ENCODE measurements around the gene RAB11A.

RAB11A gene

DNA sequence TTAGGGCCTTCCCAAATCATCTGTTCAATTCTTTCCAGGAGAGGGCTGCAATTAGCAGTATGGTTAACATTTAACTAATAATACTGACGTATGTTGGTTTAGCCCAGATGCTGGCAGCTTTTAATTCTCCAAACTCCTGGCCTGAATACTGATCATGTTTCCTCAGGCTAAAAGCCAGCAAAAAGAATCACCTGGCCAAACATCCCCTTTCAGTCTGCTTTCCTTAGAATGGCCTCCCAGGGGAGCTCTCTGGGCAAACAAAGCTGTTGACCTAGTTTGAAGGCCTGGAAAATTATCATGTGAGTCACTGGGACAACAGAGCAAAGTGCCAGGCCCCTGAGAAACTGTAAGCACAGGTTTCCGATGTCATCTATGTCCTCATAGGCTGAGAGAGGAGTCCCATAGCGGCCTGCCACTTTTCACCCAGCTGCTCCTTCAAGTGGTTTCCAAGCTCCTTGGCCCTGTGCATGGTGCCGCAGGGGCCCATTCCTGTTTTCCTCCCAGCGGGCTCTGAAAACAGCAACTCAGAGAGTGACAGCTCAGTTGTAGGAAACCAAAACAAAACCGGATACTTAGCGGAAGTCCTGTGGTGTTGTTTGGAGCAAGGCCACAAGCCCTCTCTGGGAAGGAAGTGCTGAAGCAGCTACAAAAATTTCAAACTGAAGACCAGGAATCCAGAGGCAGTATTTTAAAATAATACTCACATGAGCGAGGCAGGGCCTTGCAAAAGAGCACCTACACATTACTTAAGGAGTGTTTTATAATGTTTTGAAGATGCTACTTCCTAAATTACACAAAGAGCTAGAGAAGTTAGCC, 36.5 kb upstream of the RAB11A start:
- peak; percentile 44; the same call in 1 of the 2 replicates for TF ChIP-seq POLR2AphosphoS5 (IDR thresholded peaks at IDR 0.05; ENCODE audit: low read depth)
- no peak for TF ChIP-seq GABPA (IDR thresholded peaks at IDR 0.05; ENCODE audit: low read depth)
- TF ChIP-seq, protein P1, sequence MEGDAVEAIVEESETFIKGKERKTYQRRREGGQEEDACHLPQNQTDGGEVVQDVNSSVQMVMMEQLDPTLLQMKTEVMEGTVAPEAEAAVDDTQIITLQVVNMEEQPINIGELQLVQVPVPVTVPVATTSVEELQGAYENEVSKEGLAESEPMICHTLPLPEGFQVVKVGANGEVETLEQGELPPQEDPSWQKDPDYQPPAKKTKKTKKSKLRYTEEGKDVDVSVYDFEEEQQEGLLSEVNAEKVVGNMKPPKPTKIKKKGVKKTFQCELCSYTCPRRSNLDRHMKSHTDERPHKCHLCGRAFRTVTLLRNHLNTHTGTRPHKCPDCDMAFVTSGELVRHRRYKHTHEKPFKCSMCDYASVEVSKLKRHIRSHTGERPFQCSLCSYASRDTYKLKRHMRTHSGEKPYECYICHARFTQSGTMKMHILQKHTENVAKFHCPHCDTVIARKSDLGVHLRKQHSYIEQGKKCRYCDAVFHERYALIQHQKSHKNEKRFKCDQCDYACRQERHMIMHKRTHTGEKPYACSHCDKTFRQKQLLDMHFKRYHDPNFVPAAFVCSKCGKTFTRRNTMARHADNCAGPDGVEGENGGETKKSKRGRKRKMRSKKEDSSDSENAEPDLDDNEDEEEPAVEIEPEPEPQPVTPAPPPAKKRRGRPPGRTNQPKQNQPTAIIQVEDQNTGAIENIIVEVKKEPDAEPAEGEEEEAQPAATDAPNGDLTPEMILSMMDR (IDR thresholded peaks at IDR 0.05; ENCODE audit: insufficient read depth, low read length), result no peak
- peak; percentile 53 for TF ChIP-seq REST (IDR thresholded peaks at IDR 0.05; ENCODE audit: insufficient replicate concordance, low read depth)
- TF ChIP-seq SPI1 (IDR thresholded peaks at IDR 0.05; ENCODE audit: borderline replicate concordance, low read depth), result peak; percentile 93
- DNase-seq (ENCODE audit: low read depth in 1 of 2, low spot score in 1 of 2), result peak; percentile 74 to 88
- Histone ChIP-seq H3K4me3 (replicated peaks; ENCODE audit: insufficient read depth, low read length) (peak overlapping the region; percentile 11; the same call in 1 of the 2 replicates), H3K27ac (replicated peaks) (peak overlapping the region; percentile 77), H3K27me3 (ENCODE audit: insufficient read depth, poor library complexity, severe bottlenecking) (no peaks in the 10 kb centered on the region)

DNA sequence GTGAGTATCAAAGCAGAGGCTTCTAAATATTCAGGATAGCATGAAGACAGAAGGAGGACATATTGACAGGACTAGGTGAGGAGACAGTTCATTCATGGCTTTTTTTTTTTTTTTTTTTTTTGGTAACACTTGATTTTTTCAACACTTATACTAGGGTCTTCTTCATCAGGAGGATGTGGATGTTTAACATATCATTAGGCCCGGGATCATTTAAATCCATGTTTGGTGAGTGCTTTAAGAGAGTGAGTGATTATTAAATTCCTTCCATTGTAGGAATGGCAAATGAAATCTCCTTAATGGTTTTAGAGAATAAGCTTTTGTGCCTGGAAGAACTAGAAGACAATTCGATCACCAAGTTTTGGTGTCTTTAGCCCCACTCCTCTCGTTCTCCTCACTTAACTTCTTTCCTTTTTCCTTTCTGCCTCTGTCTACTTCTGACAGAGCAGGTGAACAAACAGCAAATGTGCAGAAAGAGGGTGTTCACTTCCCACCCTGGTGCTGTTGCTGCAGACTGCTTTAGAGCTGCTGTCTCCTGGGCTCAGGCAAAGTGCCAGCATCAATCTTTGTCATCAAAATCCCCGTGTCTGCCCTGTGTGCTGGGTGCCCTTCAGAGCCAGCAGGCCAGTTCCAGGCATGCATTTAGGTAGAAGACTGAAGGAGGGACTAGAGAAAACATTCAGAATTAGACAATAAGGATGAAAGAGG, 35.6 kb upstream of the RAB11A start:
- peak in 1 of 2 experiments; percentile 23 for DNase-seq (ENCODE audit: low read depth in 1 of 2, low spot score in 1 of 2)
- Histone ChIP-seq H3K27ac (replicated peaks) (peak overlapping the region; percentile 77), H3K27me3 (ENCODE audit: insufficient read depth, poor library complexity, severe bottlenecking) (no peaks in the 10 kb centered on the region), H3K4me3 (replicated peaks; ENCODE audit: insufficient read depth, low read length) (no peak overlapping the region)
- TF ChIP-seq, protein P1 (IDR thresholded peaks at IDR 0.05; ENCODE audit: insufficient read depth, low read length), result no peak

DNA sequence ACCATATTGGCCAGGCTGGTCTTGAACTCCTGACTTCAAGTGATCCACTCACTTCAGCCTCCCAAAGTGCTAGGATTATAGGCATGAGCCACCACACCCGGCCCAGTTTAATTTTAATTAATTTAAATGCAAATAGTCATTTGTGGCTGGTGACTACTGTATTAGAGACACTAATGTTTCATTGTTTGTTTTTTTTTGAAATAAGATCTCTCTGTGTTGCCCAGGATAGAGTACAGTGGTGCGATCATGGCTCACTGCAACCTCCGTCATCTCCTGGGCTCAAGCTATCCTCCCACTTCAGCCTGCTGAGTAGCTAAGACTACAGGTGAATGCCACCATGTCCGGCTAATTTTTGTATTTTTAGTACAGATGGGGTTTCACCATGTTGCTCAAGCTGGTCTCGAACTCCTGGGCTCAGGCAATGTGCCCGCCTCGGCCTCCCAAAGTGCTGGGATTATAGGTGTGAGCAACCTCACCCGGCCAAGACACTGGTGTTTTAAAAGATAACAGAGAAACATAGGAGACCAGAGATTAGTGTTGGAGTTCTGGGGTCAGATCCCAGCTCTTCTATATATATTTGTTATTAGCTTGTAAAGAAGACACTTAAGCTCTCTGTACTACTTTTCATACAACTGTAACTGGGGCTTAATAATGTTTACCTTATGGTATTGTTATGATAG, 34.5 kb upstream of the RAB11A start:
- Histone ChIP-seq H3K27me3 (ENCODE audit: insufficient read depth, poor library complexity, severe bottlenecking) (no peaks in the 10 kb centered on the region), H3K27ac (replicated peaks) (peak overlapping the region; percentile 77), H3K4me3 (replicated peaks; ENCODE audit: insufficient read depth, low read length) (no peak overlapping the region)
- no peak for DNase-seq (ENCODE audit: low read depth in 1 of 2, low spot score in 1 of 2)
- TF ChIP-seq POLR2AphosphoS5 (IDR thresholded peaks at IDR 0.05; ENCODE audit: low read depth) (no peak), REST (IDR thresholded peaks at IDR 0.05; ENCODE audit: insufficient replicate concordance, low read depth) (no peak), GABPA (IDR thresholded peaks at IDR 0.05; ENCODE audit: low read depth) (no peak), SPI1 (IDR thresholded peaks at IDR 0.05; ENCODE audit: borderline replicate concordance, low read depth) (no peak)
- TF ChIP-seq, protein P1 (IDR thresholded peaks at IDR 0.05; ENCODE audit: insufficient read depth, low read length), result no peak

Data from HL-60 (cell line).